Transverse colon (tissue), 4 donors: ENCODE results near the gene VWA8. TPM values are rescaled to one million over a fixed set of nuclear protein-coding genes. Genes with fewer than 3 reads are reported as not detected.

ENCODE experiments used
- DNase-seq: peaks from one replicate; pipeline ENCODE4 v3.0.0-alpha.2; 2019
- H3K27ac ChIP-seq, 4 donors: fragments of 200-600 bp; sonication (generic); 2 replicates each; pipeline ENCODE4 v1.5.1; 2016 to 2018; ENCODE audit warnings: inconsistent platforms in 4 of 4
- H3K27me3 ChIP-seq: fragments of 200-600 bp; sonication (generic); 2 replicates; pipeline ENCODE4 v1.5.1; 2017; ENCODE audit warnings: inconsistent platforms
- H3K36me3 ChIP-seq, 4 donors: fragments of 200-600 bp; sonication (generic); 2 replicates each; pipeline ENCODE4 v1.5.1; 2017 to 2019; ENCODE audit warnings: inconsistent platforms in 4 of 4
- H3K4me1 ChIP-seq, 4 donors: fragments of 200-600 bp; sonication (generic); 2 replicates each; pipeline ENCODE4 v1.5.1; 2017 to 2020; ENCODE audit warnings: inconsistent platforms in 4 of 4
- H3K4me3 ChIP-seq, 4 donors: fragments of 200-600 bp; sonication (generic); 1 replicate in 1 of 4; 2 replicates in 3 of 4; pipeline versions ENCODE4 v1.5.1 to v1.6.1; 2017 to 2019; ENCODE audit warnings: inconsistent platforms in 4 of 4
- H3K9me3 ChIP-seq, 2 donors: fragments of 200-600 bp; sonication (generic); 2 replicates each; pipeline ENCODE4 v1.5.1; 2017 to 2019; ENCODE audit warnings: inconsistent platforms in 2 of 2
- CTCF ChIP-seq, 5 experiments: fragments of 200-600 bp in 3 of 5; fragments of 450-650 bp in 2 of 5; sonication (generic) in 3 of 5; IDR thresholded peaks; 1 replicate in 2 of 5; 2 replicates in 3 of 5; pipeline ENCODE4 v1.5.1; 2016 to 2017; ENCODE audit warnings: antibody characterized with exemption in 5 of 5, inconsistent platforms in 3 of 5, mild to moderate bottlenecking in 2 of 5, moderate library complexity in 1 of 5
- EP300 ChIP-seq: sonication (generic); formaldehyde crosslinking; IDR thresholded peaks from one replicate; pipeline ENCODE4 v1.6.1; 2017; ENCODE audit warnings: antibody characterized with exemption, low read depth
- POLR2A ChIP-seq: fragments of 450-650 bp; IDR thresholded peaks from one replicate; pipeline ENCODE4 v1.6.1; 2016; ENCODE audit warnings: antibody characterized with exemption, mild to moderate bottlenecking, moderate library complexity
- POLR2AphosphoS5 ChIP-seq, 3 donors: sonication (generic); formaldehyde crosslinking; IDR thresholded peaks; one replicate each; pipeline ENCODE4 v1.6.1; 2016; ENCODE audit warnings: antibody characterized with exemption in 3 of 3
- WGBS, 2 donors: methylation state at CpG; one replicate each; pipeline ENCODE4 v1.1.5; 2018; ENCODE audit warnings: low coverage in 1 of 2; 5-methylcytosine and 5-hydroxymethylcytosine counted together
- in situ Hi-C, 4 donors: fragments of 200-750 bp; cut with MboI; loops; one replicate each; pipeline versions ENCODE4 v1.15.0 to v1.15.1; 2017; ENCODE audit warnings: low sequenced_read_pairs in 3 of 4, low pct_ligation_motif_present in 1 of 4, low pct_unique_long_range_greater_than_20kb in 1 of 4
- intact Hi-C: fragments of 100-400 bp; cut with DNase I; formaldehyde crosslinking; loops from one replicate; pipeline ENCODE4 v1.15.1; 2023; ENCODE audit warnings: low total_unique reads
- total RNA-seq, 4 donors: library from RNA; depleted of rRNA; stranded (reverse); fragments of >200 nt; gene quantifications; one replicate each; pipeline ENCODE4 v1.1.0, GENCODE V29; 2016

Gene VWA8
- total RNA-seq, 4 donors from 2014 or later, result 12.7 to 65.1 (median 35.0) TPM

- Histone ChIP-seq H3K36me3 (no peaks in the 10 kb centered on the region), H3K27me3 (no peaks in the 10 kb centered on the region), H3K4me3 (no peak overlapping the region), H3K4me1 (peaks cover 0 to 23% (median 9%) of the 10 kb centered on the region in 4 donors), H3K9me3 (peaks cover 2% of the 10 kb centered on the region in 2 donors), H3K27ac (no peak overlapping the region)
- intact Hi-C loops (no loop called here), in situ Hi-C loops (loop anchor here in 1 of 4 donors (25.0 kb wide), 2 partner anchors 117 to 192 kb away; partner anchors contain the start of gene DGKH)
- DNase-seq, result no peak
- TF ChIP-seq POLR2AphosphoS5 (IDR thresholded peaks at IDR 0.05), result no peak
- no peak for TF ChIP-seq EP300
- TF ChIP-seq POLR2A, result no peak
- no peak for TF ChIP-seq CTCF (IDR thresholded peaks at IDR 0.05)
- WGBS, 2 donors, result 86% methylated on average over 5 of the region's 5 CpGs; no CpG with 5 or more reads in 1 of the 2 donors
Measured at GRCh38 chr13:41919741-41920487, 41.0 kb downstream of the VWA8 start.

GRCh38 chr13:41919031-41919740 lies 41.7 kb downstream of the VWA8 start:
- DNase-seq, result no peak
- TF ChIP-seq POLR2AphosphoS5 (IDR thresholded peaks at IDR 0.05), result no peak
- TF ChIP-seq CTCF (IDR thresholded peaks at IDR 0.05), result no peak
- no peak for TF ChIP-seq POLR2A
- TF ChIP-seq EP300, result no peak
- H3K4me3 ChIP-seq, result no peak overlapping the region
- no peaks in the 10 kb centered on the region for H3K36me3 ChIP-seq
- H3K9me3 ChIP-seq, result no peaks in the 10 kb centered on the region
- 38 to 74% methylated on average over 1 to 3 of the region's 3 CpGs for WGBS, 2 donors
- no peaks in the 10 kb centered on the region for H3K27me3 ChIP-seq
- H3K27ac ChIP-seq, result no peak overlapping the region
- in situ Hi-C loops, result loop anchor here in 1 of 4 donors (25.0 kb wide), 2 partner anchors 118 to 193 kb away; partner anchors contain the start of gene DGKH
- intact Hi-C loops, result no loop called here
- H3K4me1 ChIP-seq, result peaks cover 0 to 23% (median 10%) of the 10 kb centered on the region in 4 donors

- no peak overlapping the region for H3K4me3 ChIP-seq
- no peaks in the 10 kb centered on the region for H3K9me3 ChIP-seq
- 73 to 76% methylated on average over 1 of the region's 1 CpG for WGBS, 2 donors
- DNase-seq, result no peak
- no peaks in the 10 kb centered on the region for H3K27me3 ChIP-seq
- in situ Hi-C loops, result loop anchor here in 1 of 4 donors (25.0 kb wide), 2 partner anchors 120 to 195 kb away; partner anchors contain the start of gene DGKH
- H3K4me1 ChIP-seq, result peaks cover 0 to 23% (median 10%) of the 10 kb centered on the region in 4 donors
- intact Hi-C loops, result no loop called here
- TF ChIP-seq POLR2AphosphoS5 (IDR thresholded peaks at IDR 0.05), result no peak
- TF ChIP-seq CTCF (IDR thresholded peaks at IDR 0.05), result no peak
- no peak for TF ChIP-seq POLR2A
- no peak for TF ChIP-seq EP300
- no peak overlapping the region for H3K27ac ChIP-seq
- H3K36me3 ChIP-seq, result no peaks in the 10 kb centered on the region
Measured at GRCh38 chr13:41917641-41918040, 43.3 kb downstream of the VWA8 start.
